HG03342 (cell line): ENCODE data around the gene OLFM4.
"Not testable (repeated sequence)": the region's sequence is repeated elsewhere in the genome, so short reads cannot be mapped to it uniquely, and the experiment has no call there.

ENCODE experiments used
- ATAC-seq: cut with Tn5 transposase; IDR thresholded peaks from one replicate; pipeline ENCODE4 v1.9.1; 2021; ENCODE audit warnings: mild to moderate bottlenecking, moderate library complexity; ENCODE audit not compliant: unreplicated experiment

Gene OLFM4

GRCh38 chr13:53014018-53014417 is 14.6 kb upstream of the OLFM4 start:
- ATAC-seq: not testable (repeated sequence)

GRCh38 chr13:53014495-53015443 is 13.8 kb upstream of the OLFM4 start:
- ATAC-seq: no peak

GRCh38 chr13:53015971-53016370 is 12.6 kb upstream of the OLFM4 start:
- ATAC-seq: no peak

- no peak for ATAC-seq
These were observed 11.1 kb upstream of the OLFM4 start for GRCh38 chr13:53017433-53017970.

- ATAC-seq: no peak
These were observed 9.6 kb upstream of the OLFM4 start for GRCh38 chr13:53018690-53019647.

GRCh38 chr13:53020764-53021335 is 7.8 kb upstream of the OLFM4 start:
- no peak for ATAC-seq

- no peak for ATAC-seq
These were observed 5.4 kb upstream of the OLFM4 start for GRCh38 chr13:53023246-53023645.

- ATAC-seq: no peak
These were observed 550 bp upstream of the OLFM4 start for GRCh38 chr13:53028063-53028462.

GRCh38 chr13:53032849-53033248 is 4.2 kb downstream of the OLFM4 start:
- ATAC-seq: no peak

- ATAC-seq: no peak
These were observed 10.4 kb downstream of the OLFM4 start for GRCh38 chr13:53038993-53039392.

- ATAC-seq: no peak
These were observed 13.4 kb downstream of the OLFM4 start for GRCh38 chr13:53041968-53042516.

- no peak for ATAC-seq
These were observed 14.3 kb downstream of the OLFM4 start for GRCh38 chr13:53042877-53043276.

- ATAC-seq: no peak
These were observed 14.8 kb downstream of the OLFM4 start for GRCh38 chr13:53043398-53043797.

GRCh38 chr13:53045189-53045588 is 16.6 kb downstream of the OLFM4 start:
- no peak for ATAC-seq

GRCh38 chr13:53048880-53049279 is 20.3 kb downstream of the OLFM4 start:
- ATAC-seq: no peak

GRCh38 chr13:53050151-53050550 is 21.5 kb downstream of the OLFM4 start:
- no peak for ATAC-seq

- no peak for ATAC-seq
These were observed 24.1 kb downstream of the OLFM4 start for GRCh38 chr13:53052675-53053074.

GRCh38 chr13:53054569-53054968 is 26.0 kb downstream of the OLFM4 start:
- no peak for ATAC-seq

- no peak for ATAC-seq
These were observed 29.6 kb downstream of the OLFM4 start for GRCh38 chr13:53058065-53058679.

- ATAC-seq: no peak
These were observed 32.4 kb downstream of the OLFM4 start for GRCh38 chr13:53060840-53061490.
